Measurements from ENCODE around the gene CFAP77. TPM values are rescaled to one million over a fixed set of nuclear protein-coding genes. Genes with fewer than 3 reads are reported as not detected.

Gene CFAP77
- polyA plus RNA-seq, 1 donor, result not detected

GRCh38 chr9:132578367-132578932 is 168.4 kb downstream of the CFAP77 start:
- no peak for DNase-seq (ENCODE audit: low read depth)

- DNase-seq (ENCODE audit: low read depth), result no peak
Measured at GRCh38 chr9:132579427-132579798, 169.4 kb downstream of the CFAP77 start.

GRCh38 chr9:132582276-132582785 is 172.3 kb downstream of the CFAP77 start, which contains the start of gene BARHL1:
BARHL1 (plus strand) TSS chr9:132582606; CDS start chr9:132582798, 192 bp downstream.
- DNase-seq (ENCODE audit: low read depth), result no peak

DNA sequence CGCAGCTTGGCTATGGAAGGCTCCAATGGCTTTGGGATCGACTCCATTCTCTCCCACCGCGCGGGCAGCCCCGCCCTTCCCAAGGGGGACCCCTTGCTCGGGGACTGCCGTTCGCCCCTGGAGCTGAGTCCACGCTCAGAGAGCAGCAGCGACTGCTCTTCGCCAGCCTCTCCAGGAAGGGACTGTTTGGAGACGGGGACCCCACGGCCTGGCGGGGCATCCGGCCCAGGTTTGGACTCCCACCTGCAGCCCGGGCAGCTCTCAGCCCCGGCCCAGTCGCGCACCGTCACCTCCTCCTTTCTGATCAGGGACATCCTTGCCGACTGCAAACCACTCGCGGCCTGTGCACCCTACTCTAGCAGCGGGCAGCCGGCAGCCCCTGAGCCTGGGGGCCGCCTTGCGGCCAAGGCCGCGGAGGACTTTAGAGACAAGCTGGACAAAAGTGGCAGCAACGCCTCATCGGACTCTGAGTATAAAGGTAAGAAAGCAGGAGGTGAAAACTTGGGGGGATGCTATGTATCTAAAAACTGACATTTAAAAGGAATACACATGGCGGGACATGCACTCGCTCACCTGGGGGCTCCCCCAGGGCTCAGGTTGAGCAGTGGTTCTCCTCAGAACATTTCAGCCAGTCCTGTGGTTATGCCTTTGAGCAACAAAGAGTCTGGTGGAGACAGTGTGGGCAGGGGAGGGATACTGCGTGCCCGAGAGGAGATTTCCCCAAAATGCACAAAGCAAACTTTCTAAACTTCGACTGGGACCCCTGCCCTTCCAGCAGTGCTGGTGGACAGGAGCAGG is 173.0 kb downstream of the CFAP77 start:
- no peak for DNase-seq (ENCODE audit: low read depth)

GRCh38 chr9:132583584-132584304 is 173.7 kb downstream of the CFAP77 start:
- no peak for DNase-seq (ENCODE audit: low read depth)

GRCh38 chr9:132584601-132585560 is 174.9 kb downstream of the CFAP77 start:
- DNase-seq (ENCODE audit: low read depth), result no peak

GRCh38 chr9:132585954-132586829 is 176.2 kb downstream of the CFAP77 start:
- DNase-seq (ENCODE audit: low read depth), result no peak

DNA sequence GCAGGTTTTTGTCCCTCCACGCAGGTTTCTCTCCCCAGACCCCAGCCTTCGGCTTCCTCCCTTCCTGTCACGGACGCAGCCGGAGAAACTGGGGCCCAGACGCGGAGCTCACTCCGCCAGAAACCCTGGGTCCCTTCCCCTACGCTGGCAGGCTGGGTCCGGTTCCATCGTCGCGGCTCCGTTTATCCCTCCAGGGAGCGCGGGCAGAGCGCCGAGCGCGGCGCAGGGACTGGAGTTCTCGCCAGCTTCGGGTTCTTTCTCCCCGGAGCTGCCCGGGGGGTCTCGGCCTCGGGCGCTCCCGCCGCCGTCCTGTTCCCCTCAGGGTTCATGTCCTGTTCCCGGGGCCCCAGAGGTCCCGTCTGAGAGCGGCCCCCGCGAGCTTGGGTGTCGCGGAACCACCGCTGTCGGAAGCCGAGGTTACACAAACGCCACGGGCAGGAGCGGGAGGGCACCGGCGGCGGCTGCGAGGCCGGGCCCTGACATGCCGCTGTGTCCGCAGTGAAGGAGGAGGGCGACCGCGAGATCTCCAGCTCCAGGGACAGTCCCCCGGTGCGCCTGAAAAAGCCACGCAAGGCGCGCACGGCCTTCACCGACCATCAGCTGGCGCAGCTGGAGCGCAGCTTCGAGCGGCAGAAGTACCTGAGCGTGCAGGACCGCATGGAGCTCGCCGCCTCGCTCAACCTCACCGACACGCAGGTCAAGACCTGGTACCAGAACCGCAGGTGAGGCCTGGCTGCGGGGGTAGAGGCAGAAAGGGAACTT is 177.0 kb downstream of the CFAP77 start:
- no peak for DNase-seq (ENCODE audit: low read depth)

- no peak for DNase-seq (ENCODE audit: low read depth)
Measured at GRCh38 chr9:132587592-132587955, 177.6 kb downstream of the CFAP77 start.

- DNase-seq (ENCODE audit: low read depth), result no peak
Measured at GRCh38 chr9:132588098-132588497, 178.1 kb downstream of the CFAP77 start.

- DNase-seq (ENCODE audit: low read depth), result no peak
Measured at GRCh38 chr9:132588501-132589147, 178.6 kb downstream of the CFAP77 start.

DNA sequence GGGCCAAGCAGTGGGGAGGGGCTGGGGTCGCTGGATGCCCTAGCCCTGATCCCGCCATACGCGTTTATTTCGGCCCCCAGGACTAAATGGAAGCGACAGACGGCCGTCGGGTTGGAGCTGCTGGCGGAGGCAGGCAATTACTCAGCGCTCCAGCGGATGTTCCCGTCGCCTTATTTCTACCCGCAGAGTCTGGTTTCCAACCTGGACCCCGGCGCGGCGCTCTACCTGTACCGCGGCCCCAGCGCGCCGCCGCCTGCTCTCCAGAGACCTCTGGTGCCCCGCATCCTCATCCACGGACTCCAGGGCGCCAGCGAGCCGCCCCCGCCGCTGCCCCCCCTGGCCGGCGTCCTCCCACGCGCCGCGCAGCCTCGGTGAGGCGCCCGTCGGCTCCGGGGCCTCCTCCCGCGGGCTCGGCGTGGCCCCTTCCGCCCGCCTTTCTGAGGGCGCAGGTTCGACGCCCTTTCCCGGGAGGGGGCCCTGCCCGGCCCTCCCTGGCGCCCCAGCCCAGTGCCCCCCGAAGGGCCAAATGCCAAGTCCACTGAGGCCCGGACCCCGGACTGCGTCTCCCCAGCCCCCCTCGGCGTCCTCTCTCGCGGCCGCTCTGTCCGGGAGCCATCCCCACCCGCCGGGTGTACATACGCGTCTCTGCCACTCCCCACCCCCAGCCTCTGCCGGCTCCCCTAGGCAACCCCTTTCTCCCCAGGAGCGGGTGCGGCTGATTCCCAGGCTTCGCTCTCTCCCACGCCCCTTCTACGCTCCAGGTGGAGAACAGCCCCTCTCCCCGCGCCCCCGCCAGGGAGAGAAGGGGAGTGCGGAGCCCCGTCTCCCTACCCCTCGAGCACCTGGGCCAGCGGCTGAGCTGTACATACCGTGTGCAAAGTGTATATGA is 179.4 kb downstream of the CFAP77 start:
- DNase-seq (ENCODE audit: low read depth), result no peak

DNA sequence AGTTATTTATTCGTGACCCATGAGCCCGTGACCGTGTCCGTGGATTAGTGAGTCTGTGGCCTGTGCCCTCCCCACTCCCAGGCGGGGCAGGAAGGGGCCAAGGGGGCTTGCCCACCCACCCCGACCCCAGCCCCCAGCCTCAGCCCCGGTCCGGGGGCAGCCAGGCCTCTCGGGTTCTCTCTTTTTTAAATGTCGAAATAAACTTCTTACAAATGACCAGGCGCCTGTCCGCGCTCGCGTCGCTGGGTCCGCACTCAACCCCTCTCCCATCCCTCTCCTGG is 180.0 kb downstream of the CFAP77 start:
- DNase-seq (ENCODE audit: low read depth), result no peak

GRCh38 chr9:132590318-132591182 is 180.5 kb downstream of the CFAP77 start:
- DNase-seq (ENCODE audit: low read depth), result no peak

DNA sequence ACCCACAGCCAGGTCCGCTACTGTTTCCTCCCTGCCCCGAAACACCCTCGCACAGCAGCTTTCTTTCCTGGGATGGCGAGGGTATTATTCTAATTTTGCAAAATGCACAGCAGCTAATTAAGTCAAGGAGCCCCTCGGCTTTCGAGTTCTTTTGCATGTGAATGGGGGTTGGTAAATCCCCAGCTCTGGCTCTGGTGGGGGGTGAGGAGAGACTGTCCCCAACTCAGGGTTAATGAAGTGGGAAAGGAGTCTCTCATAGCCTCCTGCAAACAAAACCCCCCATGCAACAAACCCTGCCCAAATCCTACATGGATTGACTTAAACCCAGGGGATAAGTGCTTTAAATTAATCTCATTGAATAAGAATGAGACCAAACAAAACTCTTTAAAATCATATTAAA is 181.2 kb downstream of the CFAP77 start:
- no peak for DNase-seq (ENCODE audit: low read depth)

GRCh38 chr9:132591751-132592314 is 181.8 kb downstream of the CFAP77 start:
- DNase-seq (ENCODE audit: low read depth), result no peak

GRCh38 chr9:132592451-132592850 is 182.4 kb downstream of the CFAP77 start:
- no peak for DNase-seq (ENCODE audit: low read depth)

Data from forelimb muscle (tissue), 1 donor.